Measurements from ENCODE around the gene ZNF628.

ZNF628 gene

GRCh38 chr19:55481794-55482155 lies 5.4 kb downstream of the ZNF628 start (continued):
- TF ChIP-seq PRDM10 (tag by site-specific recombination; IDR thresholded peaks at IDR 0.05) (no peak), ZNF555 (tag by site-specific recombination; conservative IDR thresholded peaks at IDR 0.05) (no peak), ZNF548 (tag by site-specific recombination; IDR thresholded peaks at IDR 0.05) (no peak), ZNF2 (tag by site-specific recombination; IDR thresholded peaks at IDR 0.05) (no peak), ZBTB11 (tag by site-specific recombination; conservative IDR thresholded peaks at IDR 0.05; ENCODE audit: low read depth) (no peak), ZBTB7A (tag by site-specific recombination; IDR thresholded peaks at IDR 0.05; ENCODE audit: low read depth) (no peak), ZFP37 (tag by site-specific recombination; IDR thresholded peaks at IDR 0.05) (no peak), ZNF629 (tag by site-specific recombination; IDR thresholded peaks at IDR 0.05) (no peak), ZNF18 (tag by site-specific recombination; IDR thresholded peaks at IDR 0.05) (no peak), MZF1 (tag by site-specific recombination; IDR thresholded peaks at IDR 0.05; ENCODE audit: borderline replicate concordance) (no peak), ZNF549 (tag by site-specific recombination; IDR thresholded peaks at IDR 0.05) (no peak), ZNF561 (tag by site-specific recombination; IDR thresholded peaks at IDR 0.05; ENCODE audit: borderline replicate concordance) (no peak), ZNF433 (tag by site-specific recombination; IDR thresholded peaks at IDR 0.05; ENCODE audit: low read depth) (no peak), ZNF560 (tag by site-specific recombination; IDR thresholded peaks at IDR 0.05; ENCODE audit: borderline replicate concordance) (no peak), WT1 (tag by site-specific recombination; IDR thresholded peaks at IDR 0.05) (no peak)

- Histone ChIP-seq H3K4me3 (ENCODE audit: low read depth, low read length) (no peak overlapping the region), H3K27ac (ENCODE audit: extremely low read depth, low read depth, low read length) (no peak overlapping the region), H3K36me3 (ENCODE audit: control insufficient read depth in 2 of 2, insufficient read depth in 1 of 2, low read length in 2 of 2) (peaks cover 0 to 9% of the 10 kb centered on the region in 2 experiments; a peak in 1 of 3 replicates), H3K4me1 (ENCODE audit: control insufficient read depth, insufficient read depth, low read length) (peaks cover 27% of the 10 kb centered on the region), H3K9me3 (ENCODE audit: control insufficient read depth, insufficient read depth, low read depth, low read length) (no peaks in the 10 kb centered on the region)
- ChIA-PET CTCF (interaction anchor here (1.0 kb wide), 1 partner anchor 21 kb away, joined by 3 read pairs; no protein-coding TSS in a partner anchor), POLR2A (interaction anchor here (0.5 kb wide), 1 partner anchor 118 kb away, joined by 4 read pairs; the partner anchor contains the start of gene ZNF524)
- TF ChIP-seq ZNF560 (tag by site-specific recombination; IDR thresholded peaks at IDR 0.05; ENCODE audit: borderline replicate concordance) (no peak), SCRT2 (tag by site-specific recombination; IDR thresholded peaks at IDR 0.05) (peak; percentile 61; the same call in 1 of the 2 replicates), SCRT1 (tag by site-specific recombination; IDR thresholded peaks at IDR 0.05; ENCODE audit: borderline replicate concordance) (peak; percentile 67; the same call in 1 of the 2 replicates)
Measured at GRCh38 chr19:55482156-55482961, 5.9 kb downstream of the ZNF628 start.

Measured in HEK293 (cell line).